NCI-H2081 treated with DMSO at 0.1 percent for 48 hours (cell line): Measurements from ENCODE around the gene UNC119.

Source experiments
- DNase-seq: peaks from one replicate; lab custom pipeline; 2025; lab: John Stamatoyannopoulos, UW

Gene UNC119

GRCh38 chr17:28544402-28545140, 7.9 kb downstream of the UNC119 start:
- DNase-seq = no peak

GRCh38 chr17:28541439-28541838, 11.0 kb downstream of the UNC119 start:
- DNase-seq = no peak

GRCh38 chr17:28540231-28540630, 12.2 kb downstream of the UNC119 start:
- DNase-seq = no peak

GRCh38 chr17:28538296-28538895, 14.0 kb downstream of the UNC119 start:
- no peak for DNase-seq

GRCh38 chr17:28537219-28537610, 15.2 kb downstream of the UNC119 start:
- no peak for DNase-seq

GRCh38 chr17:28536532-28537218, 15.7 kb downstream of the UNC119 start:
- DNase-seq = no peak

- DNase-seq = no peak
Observed at GRCh38 chr17:28534740-28535375, 17.6 kb downstream of the UNC119 start.

GRCh38 chr17:28533091-28533807, 19.2 kb downstream of the UNC119 start:
- DNase-seq = no peak

GRCh38 chr17:28532050-28532960, 20.1 kb downstream of the UNC119 start:
- DNase-seq = no peak

GRCh38 chr17:28530926-28531325, 21.5 kb downstream of the UNC119 start:
- DNase-seq = no peak

- DNase-seq = no peak
Observed at GRCh38 chr17:28530250-28530649, 22.2 kb downstream of the UNC119 start.

GRCh38 chr17:28529013-28529400, 23.4 kb downstream of the UNC119 start:
- no peak for DNase-seq

GRCh38 chr17:28528327-28529012, 24.0 kb downstream of the UNC119 start:
- no peak for DNase-seq

- no peak for DNase-seq
Observed at GRCh38 chr17:28527859-28528258, 24.6 kb downstream of the UNC119 start.

GRCh38 chr17:28527181-28527681, 25.2 kb downstream of the UNC119 start:
- no peak for DNase-seq

- DNase-seq = no peak
Observed at GRCh38 chr17:28526381-28526780, 26.0 kb downstream of the UNC119 start.

GRCh38 chr17:28524476-28525424, 27.7 kb downstream of the UNC119 start:
- no peak for DNase-seq

- no peak for DNase-seq
Observed at GRCh38 chr17:28523876-28524275, 28.5 kb downstream of the UNC119 start.

GRCh38 chr17:28523186-28523585, 29.2 kb downstream of the UNC119 start:
- DNase-seq = no peak
